Stimulated activated CD8-positive, alpha-beta memory T cell treated with anti-CD3 and anti-CD28 coated beads, Interleukin-12 subunit alpha, Interleukin-12 subunit beta, amount 100 ng/mL, for 24 hours (primary cell): Measurements from ENCODE around the gene SETBP1.

Experiments
- DNase-seq: peaks from one replicate; pipeline ENCODE4 v3.0.0-alpha.2; 2020; ENCODE audit errors: extremely low read depth

The SETBP1 gene

DNA sequence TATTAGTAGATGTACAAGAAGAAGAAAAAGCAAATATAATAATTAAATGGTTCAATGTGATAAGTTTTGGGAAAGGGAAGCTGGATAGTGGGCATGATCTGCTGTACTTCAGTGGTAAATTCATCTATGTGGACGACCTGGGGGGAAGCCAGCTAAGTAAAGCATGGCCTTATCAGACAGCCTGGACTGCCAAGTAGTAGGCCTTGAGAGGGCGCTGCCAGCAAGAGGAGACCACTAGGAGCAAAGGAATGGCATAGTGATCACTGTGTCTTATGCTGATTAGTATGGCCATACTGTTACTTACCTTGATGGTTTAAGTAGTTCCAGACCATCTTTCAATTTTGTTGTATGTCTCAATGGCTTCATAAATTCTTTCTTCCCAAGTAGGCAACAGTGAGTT, 287.6 kb downstream of the SETBP1 start:
- no peak for DNase-seq

DNA sequence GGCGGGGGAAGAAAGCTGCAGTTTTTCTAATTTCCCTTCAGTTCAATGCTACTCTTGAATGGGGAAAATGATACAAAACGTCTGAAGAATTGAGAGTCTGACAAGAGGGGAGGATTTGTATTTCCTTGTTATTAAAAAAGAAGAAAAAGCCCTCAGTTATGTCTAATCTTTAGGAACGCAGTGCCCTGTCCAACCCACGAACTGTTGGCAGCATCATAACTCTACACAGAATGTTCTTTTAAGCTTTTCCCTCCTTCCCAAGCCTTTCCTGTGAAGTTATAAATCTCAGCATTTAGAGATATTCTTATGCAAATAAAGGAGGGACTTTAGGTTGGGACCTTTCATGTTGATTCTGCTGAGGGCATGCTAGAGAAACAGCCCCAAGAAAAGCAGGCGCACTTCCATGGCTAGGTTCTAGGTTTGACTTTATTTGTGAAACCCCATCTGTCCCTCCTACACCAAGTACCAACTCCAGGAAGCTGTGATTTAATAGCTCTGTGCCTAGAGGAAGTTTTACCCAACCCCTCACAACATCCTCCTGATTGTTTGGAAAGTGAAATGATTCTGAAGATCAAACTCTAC, 288.6 kb downstream of the SETBP1 start:
- DNase-seq, result no peak

DNA sequence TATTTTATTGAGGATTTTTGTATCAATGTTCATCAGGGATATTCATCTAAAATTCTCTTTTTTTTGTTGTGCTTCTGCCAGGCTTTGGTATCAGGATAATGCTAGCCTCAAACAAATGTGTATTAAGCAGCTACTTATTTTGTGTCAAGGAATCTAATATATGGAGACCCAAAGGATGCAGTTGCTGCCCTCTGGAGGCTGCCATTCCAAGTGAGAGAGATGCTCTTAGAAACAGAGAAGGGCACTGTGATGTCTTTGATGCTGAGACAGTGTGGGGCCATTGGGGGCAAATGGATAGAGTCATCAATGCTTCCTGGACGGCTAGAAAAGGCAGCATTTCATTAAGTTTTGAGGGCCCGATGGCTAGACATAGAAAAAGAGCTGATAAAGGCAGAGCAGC, 292.6 kb downstream of the SETBP1 start:
- no peak for DNase-seq

DNA sequence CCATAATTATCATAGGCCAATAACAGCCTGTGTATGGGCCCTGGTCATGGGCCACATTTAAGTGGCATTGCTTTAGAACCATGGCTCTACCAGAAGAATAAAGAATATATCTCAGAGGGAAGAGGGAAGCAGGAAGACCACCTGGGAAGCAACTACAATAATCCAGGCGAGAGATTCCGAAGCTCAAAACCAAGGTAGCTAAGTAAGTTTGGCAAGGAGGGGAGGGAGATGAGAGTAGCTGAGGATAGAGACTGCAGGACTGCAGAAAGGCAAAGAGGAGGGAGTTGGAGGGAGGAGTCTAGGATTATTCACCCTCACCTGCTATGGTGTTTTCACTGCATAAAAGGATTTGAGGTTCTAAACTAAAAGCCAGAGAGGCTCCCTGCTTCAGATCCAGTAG, 293.5 kb downstream of the SETBP1 start:
- DNase-seq, result no peak

DNA sequence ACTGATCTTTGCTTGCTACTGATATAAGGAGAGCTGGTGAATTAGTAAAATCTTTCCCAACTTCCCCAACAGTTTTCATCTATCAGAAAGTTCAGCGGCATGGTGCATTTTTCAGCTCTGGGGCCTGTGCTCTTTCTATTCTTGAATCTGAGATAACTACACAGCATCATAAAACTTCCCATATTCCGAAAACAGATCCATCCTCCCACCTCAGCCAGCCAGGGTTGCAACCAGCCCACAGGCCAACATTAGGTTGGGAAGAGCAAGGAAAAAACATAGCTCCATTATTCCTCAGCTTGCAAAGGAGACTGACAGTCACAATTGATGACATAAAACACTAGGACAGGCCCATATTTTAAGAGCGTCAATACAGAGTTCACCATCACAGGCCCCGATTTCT, 297.2 kb downstream of the SETBP1 start:
- DNase-seq, result no peak

DNA sequence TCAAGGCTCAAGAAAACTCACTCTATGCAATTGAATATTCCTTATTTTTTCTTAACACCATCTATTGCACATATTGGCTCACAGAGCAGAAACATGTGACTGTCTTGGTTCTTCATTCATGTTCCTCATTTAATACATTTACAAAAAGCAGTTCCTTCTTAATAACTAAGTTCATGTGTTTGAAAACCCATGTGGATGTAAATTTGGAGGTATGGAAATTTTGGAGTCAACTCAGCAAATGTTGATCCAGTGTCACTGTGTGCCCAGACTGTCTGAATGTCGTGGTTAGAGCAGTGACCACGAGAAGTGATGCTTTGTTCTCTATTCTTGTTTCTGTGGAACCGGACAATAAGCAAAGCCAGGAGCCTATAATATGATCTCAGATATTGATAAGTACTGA, 299.1 kb downstream of the SETBP1 start:
- DNase-seq, result no peak

DNA sequence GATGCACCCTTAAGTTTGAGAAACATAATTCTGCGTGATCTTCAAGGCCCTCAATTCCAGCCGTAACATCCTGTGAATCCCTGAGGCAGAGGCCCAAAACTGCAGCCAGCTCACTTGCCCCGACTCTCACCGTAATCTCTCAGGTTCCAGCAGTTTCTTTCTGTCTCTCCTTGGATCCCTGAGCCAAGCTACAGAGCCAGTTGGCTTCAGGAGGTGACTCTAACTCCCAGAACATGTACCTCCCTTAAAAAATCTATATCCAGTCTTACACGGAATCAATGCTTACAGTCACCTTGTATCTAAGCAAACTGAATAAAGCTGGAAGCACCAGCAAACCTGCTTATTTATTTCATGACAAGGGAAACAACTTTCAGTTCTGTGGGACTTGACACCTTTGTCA, 300.4 kb downstream of the SETBP1 start:
- DNase-seq, result no peak

DNA sequence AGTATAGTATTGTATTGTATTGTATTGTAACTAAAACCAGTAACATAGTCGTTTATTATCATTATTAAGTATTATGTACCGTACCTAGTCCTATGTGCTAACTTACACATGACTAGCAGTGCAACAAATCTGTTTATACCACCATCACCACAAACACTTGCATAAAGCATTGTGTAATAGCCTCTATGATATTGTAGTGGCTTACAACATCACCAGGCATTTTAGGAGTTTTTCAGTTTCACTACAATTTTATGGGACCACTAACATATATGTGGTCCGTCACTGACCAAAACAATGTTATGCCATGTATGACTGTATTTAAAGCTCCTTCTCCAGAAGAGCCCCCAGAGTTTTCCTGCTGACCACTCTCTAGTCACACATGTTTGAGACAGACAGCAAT, 306.2 kb downstream of the SETBP1 start:
- DNase-seq, result no peak

DNA sequence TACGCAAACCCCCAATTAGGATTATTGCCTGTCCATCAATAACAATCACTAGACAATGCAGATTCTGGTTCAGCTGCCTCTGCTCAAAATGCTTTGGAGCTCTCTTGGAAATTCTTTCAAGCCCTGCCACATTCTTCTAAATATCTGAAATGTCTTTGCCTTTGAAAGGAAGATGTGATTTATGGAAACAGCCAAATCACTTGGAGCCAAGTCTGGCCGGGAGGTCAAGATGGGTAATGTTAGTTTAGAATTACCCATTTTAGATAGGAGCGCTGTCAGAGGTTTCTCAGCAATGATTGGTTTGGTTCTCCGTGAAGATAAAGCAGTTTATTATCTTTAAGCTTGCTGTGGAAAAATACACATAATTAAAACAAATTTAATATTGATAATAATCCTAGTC, 306.7 kb downstream of the SETBP1 start:
- no peak for DNase-seq

DNA sequence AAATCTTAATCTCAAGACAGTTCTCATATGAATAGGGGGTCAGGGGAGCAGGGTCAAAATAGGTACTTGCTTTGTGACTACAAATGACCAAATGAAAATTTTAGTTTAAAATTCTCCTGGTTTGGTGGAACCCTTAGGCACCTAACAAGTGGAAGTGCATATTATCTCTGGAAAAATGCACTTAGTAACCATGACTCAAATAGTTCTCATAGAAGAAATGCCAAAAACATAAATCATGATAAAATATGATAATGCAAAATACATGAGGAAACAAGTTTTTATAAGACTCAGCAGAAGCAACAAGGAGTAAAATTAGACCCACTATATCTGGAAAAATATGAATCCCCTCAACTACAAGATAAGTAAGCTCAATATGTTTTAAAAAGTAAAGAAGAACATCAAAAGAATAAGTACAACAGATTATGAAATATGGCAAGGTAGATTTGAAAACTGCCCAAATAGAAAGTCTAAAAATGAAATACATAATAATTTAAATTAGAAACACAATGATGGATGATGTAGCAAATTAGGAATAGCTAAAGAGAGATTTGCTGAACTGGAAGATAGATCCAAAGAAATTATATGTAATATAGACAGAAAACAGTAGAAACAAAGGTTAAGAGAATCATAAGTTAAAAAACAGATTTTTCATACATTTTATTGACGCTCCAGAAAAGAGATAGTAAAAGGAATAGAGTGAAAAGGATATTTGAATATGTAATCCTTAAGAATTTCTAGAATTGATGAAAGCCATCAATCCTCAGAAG, 308.3 kb downstream of the SETBP1 start:
- DNase-seq, result no peak

DNA sequence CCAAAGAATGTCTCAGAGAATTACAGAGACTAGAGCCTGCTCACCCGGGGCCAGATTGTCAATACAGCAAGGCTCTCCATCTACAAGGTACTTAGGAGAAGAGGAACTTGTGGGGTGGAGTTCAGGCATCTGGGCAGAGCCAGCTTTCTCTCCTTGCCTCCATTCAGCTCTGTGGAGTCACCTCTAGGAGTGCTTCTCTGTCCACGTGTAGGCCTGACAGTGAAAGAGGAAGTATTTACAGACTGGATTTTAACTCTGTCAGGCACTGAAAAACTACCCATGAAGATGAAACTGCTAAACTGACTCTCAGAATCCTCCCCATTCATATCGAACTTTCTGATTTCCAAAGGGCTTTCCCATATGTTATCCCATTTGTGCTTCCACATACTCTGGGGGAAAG, 315.6 kb downstream of the SETBP1 start:
- no peak for DNase-seq

DNA sequence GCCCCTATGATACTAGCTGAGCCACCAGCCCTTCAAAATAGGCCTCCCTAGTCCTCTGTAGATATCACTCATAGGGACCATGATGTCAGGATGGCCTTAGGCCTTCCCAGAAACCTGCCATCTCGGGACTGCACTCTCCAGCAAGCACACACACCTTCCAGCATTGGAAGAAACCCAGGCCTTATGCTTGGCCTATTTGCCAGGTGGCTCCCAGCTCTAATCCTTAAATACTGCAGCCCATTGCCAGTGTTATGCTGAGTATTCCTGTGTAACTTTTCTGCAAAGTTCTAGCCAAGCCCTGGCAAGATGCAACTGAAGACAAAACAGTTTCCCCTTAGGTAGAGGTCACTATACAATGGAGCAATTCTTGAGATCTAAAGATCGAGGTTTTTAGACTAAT, 316.5 kb downstream of the SETBP1 start:
- no peak for DNase-seq

DNA sequence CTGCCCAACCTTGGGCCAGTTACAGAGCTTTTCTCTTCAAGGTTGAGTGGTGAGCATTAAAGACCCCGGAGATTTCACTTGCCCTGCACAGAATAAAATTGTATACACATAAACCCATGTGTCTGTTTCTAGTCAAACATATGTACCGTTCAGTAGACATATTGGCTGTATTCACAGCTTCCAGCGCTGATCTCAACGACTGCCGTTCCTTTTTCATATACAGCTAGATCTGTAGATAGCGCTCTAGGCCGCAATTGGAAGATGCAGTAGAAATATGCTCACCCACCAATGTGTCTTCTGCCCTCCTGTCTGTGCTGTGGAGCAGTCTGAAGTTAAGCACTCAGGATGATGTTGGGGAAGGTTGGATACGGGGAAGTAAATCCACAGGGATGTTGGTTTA, 317.7 kb downstream of the SETBP1 start:
- DNase-seq, result no peak

DNA sequence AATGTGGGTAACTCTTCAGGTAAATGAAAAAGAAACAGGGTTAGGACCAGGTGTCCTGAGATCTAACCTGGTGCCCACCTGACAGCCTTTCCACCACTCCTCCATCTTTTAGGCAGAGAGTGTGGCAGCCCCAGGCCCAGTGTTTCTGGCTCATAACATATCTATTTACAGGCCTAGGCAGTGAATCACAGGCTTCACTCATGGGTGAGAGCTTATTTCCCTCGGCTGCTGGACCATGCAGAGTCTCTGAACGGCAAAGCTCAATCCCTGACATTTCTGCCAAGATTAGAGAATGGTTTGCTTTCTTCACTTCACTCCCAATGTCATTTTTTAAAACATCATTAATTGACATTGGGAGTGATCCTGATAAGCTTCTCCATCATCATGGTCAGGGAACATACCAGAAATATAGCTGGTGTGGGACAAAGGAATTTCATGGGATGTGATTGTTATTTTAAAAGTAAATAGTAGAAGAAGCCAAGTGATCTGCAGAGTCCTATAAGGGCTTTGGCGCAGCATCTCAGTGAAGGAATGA, 323.9 kb downstream of the SETBP1 start:
- DNase-seq, result no peak

DNA sequence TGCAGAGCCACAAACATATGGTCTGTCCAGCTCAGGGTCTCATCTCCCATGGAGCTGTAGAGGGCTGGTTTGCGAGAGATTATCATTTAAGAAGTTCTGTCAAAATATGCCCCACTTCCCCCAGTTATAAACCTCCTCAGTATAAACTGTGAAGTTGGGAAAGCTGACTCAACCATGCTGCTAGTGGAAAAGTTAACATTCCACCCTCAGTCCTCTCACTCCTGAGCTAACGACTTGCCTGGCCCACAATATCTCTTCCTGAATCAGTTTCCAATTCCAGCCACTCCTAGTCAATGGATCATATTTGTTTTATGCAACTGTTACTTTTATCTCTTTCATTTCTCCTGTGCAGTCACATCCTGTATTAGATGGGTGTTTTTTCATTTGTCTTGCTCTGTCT, 326.2 kb downstream of the SETBP1 start:
- DNase-seq, result no peak

DNA sequence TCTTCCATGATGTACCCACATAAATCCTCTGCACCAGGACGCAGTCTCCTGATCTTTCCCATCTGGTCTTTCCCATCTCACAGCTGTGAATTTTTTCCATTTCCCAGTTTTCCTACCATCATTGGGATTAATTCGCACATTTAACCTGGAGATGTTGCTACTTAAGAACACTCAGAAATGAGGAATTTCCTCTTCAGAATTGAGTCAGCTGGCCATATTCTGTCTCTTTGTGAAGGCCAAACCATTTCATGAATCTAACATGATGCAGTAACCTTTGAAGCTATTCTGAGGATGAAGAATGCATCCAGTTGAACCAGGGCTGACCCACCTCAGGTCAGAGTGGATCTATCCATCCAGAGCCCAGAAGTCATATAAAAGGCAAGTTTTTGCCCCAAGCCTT, 326.8 kb downstream of the SETBP1 start:
- no peak for DNase-seq

DNA sequence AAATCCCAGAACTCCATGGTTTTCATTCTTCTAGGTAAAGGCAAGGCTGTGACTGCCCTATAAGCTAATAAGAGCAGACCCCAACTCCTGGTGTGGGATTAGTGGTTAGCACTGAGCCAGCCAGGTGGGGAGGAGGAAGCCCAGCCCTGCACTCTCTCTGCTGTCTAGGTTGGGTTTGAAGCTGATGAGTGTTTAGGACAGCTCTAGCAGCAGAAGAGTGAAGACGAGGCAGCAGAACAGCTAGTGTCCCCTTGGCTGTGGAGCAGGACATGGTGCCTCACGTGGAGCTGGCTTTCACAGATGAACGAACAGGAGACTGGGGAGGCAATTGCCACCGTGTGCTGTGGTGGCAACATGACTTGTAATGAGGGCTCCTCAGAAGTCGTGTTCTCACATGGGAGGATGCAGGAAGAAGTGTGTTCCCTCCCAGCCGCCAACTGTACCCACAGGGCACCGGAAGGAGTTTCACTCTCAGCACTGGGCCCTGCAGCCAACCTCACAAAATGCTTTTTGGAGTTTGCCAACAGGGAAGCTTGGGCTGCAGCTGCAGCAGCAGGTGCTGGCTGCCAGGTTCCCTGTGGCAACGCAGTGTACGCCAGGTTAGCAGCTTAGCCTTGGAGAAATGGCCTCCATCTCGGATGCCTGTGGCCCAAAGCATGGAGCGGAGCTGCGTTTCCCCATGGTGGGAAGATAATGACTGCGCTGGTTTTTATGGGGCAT, 328.2 kb downstream of the SETBP1 start:
- peak; percentile 0 for DNase-seq

DNA sequence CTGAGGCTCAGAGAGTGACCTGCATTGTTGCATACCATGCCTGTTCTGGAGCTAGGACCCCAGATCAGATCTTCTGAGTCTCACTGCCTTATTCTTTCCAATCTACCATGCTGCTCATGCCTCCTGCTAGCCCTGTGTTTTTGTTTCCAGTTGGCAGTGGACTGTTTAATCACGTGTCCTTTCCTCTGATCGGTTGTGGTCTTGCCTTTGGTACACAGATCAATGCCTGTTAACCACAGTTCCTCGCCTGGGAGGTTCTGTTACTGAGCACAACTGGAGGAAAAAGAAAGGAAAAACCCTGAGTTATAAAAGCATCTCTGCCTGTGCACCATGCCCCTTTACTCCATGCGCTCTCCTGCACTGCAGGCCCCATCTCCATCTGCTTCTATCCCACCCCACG, 329.1 kb downstream of the SETBP1 start:
- no peak for DNase-seq

DNA sequence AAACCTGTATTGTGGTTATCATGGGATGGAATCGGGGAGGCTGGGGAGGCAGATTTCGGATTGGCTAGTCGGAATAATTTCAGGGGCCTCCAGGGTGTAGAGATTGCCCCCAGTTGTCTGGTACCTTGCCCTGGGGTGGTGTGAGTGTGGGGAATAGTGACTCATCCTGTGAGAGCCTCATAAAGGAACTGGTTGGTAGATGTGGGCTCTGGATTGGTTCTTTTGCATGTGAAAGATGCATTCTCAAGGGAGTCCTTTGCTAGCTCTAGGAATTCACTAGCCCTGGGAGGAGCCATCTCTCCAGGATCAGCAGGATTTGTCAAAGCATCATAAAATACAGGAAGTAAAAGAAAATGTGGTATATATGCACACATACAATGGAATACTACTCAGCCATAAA, 331.6 kb downstream of the SETBP1 start:
- no peak for DNase-seq

DNA sequence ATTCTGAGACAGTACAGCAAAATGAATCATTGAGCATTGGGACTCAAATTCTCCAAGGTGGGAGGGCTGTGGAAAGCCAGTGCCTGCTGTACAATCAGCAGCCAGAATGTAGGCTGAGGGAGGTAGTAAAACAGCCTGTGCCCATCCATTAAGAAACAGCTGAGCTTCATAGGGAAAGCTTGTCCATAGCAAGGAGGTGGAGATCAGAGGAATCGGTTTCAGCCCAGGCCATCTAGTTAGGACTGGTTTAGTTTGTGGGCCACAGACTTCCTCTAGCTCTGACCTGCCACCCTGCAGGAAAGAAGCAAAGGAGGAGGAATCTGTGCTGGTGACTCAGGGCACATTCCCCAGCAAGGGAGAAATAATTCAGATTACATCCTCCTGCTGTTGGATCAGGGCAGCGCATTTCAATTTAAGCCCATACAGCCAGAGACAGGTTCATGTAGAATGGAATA, 333.4 kb downstream of the SETBP1 start:
- DNase-seq, result no peak

DNA sequence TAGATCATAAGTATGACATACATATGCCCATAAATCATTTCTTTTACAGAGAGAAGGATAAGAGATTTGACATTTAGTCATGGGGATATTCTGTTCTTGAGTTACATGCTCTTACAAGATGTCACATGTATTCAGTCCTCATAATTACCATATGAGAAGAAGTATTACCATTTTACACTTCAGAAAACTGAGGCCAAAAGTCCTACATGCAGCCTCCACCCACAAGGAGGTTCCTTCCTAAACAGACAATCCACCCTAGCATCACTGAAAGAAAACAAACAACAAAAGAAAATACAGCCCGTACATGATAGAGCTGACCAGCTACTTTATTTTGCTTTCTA, 335.1 kb downstream of the SETBP1 start:
- no peak for DNase-seq

DNA sequence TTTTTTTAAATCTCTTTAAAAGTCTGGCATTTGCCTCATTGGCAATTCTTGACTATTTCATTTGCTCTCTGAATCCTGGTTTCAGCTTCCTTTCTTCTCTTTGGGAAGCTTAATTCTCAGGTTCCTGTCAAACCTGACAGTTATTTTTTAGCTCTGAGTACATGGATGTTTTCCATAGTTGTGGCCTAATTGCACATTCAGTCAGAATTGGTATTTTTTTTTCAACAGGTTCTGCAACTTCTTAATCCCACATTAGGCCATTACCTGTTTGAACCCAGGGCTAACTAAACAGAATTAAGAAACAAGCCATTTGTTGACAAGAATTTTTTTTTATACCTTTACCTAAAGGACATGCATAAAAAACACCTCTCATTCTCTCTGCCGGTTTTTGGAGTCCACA, 338.8 kb downstream of the SETBP1 start:
- no peak for DNase-seq

DNA sequence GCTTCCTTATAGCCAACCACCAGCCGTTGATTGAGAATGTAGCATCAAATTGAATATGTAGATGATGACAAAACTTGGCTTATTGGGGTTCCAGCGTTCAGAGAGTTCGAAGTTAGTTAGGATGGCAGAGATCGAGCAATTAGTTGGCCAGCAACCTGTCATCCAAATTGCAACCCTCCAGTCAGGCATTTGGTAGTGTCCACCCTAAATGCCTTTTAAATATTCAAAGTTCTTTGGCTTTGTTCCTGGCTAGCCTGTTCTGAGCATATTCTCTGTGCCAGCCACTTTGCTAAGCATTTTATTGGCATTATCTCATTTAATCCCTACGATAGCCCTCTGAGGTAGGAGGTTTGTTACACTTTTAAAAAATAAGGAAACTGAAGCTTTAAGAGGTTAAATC, 342.8 kb downstream of the SETBP1 start:
- no peak for DNase-seq
